AG09309 (cell line): ENCODE results near the gene STK39.

Experiments used
- DNase-seq: peaks from one replicate; pipeline ENCODE4 v3.0.0-alpha.2; 2010; ENCODE audit warnings: low read depth
- H3K4me3 ChIP-seq: 2 replicates; pipeline ENCODE4 v1.5.1; 2011; ENCODE audit warnings: mild to moderate bottlenecking, low read depth, low read length, moderate library complexity; ENCODE audit not compliant: control insufficient read depth
- CTCF ChIP-seq: IDR thresholded peaks from 2 replicates; pipeline ENCODE4 v1.5.1; 2011; ENCODE audit warnings: mild to moderate bottlenecking, low read depth, low read length, inconsistent platforms; ENCODE audit not compliant: insufficient read depth, control insufficient read depth; ENCODE audit errors: missing control alignments

Gene STK39

DNA sequence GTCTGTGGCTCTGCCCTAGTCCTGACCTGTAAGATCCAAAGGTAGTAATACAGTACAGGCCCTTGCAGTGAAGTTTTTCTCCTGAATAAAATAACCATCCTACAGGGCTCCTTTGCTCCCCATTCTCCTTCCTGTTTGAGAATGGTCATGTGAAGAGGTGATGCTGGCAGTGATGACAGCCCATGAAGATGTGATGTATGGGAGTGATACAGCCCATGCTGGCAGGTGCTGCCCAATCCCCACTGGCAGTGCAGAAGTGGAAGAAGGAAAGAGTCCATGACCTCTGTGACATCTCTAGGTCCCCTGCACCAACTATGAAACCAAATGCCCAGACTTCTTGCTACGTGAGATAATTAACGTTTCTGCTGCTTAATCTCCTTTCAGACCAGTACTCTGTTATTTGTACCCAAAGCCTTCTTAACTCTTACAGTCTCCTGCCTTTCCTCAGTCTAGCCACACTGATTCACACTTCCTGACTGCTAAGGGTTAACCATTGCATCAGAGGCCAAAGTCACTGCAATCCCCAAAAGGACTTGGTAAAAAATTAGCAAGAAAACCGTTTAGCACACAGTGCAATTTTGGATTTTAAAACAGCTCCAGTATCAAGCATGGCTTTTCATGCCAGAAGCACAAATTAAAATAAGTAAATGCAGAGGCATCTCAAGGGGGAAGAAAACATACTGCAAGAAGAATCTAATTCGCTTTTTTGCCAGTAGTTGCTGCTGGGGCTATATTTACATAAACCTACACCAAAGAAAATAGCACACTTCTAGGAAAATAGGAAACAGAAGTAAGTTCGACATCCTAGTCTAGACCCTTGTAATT lies 98.0 kb downstream of the STK39 start:
- TF ChIP-seq CTCF = no peak
- H3K4me3 ChIP-seq = no peak overlapping the region
- DNase-seq = no peak

GRCh38 chr2:168147830-168148794 lies 99.3 kb downstream of the STK39 start:
- no peak for TF ChIP-seq CTCF
- no peak overlapping the region for H3K4me3 ChIP-seq
- DNase-seq = no peak

GRCh38 chr2:168146892-168147810 lies 100.2 kb downstream of the STK39 start:
- H3K4me3 ChIP-seq = no peak overlapping the region
- no peak for DNase-seq

GRCh38 chr2:168145426-168146310 lies 101.7 kb downstream of the STK39 start:
- H3K4me3 ChIP-seq = no peak overlapping the region
- TF ChIP-seq CTCF = no peak
- no peak for DNase-seq

More at GRCh38 chr2:168146892-168147810, 100.2 kb downstream of the STK39 start:
- no peak for TF ChIP-seq CTCF

DNA sequence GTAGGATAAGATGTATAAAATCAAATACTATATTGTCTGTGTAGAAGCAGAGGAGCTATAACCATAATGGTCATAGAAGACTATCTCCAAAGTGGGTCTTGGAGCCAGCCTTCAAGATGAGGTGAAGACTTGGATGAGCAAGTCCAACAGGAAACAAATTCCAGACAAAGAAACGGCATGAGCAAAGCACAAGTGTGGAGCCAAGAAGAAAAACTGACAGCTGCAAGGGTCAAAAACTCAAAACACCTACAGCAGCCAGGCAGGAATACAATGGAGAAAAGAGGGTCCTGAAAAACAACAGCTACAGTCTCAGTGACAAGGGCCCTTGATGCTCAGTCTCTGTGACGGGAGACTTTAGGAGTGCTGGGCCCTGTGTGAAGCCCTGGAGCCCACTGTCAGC lies 102.4 kb downstream of the STK39 start:
- TF ChIP-seq CTCF = no peak
- H3K4me3 ChIP-seq = no peak overlapping the region
- no peak for DNase-seq
